ENCODE data around the gene RBMX.
A peak's percentile ranks its signal among the peaks of the same experiment; 100 is the strongest.

The RBMX gene

DNA sequence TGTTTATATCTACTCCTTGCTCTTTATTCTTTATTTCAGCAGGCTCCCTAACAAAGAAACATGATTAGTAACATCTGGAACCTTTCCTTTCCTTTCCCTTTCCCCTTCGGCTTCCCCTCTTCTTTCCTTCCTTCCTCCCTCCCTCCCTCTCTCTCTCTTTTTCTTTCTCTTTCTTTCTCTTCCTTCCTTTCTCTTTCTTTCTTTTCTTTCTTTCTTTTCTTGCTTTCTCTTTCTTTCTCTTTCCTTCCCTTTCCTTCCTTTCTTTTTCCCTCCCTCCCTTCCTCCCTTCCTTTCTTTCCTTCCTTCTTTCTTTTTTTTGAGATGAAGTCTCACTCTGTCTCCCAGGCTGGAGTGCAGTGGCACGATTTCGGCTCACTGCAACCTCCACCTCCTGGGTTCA, 30.7 kb upstream of the RBMX start:
- Histone ChIP-seq H3K4me2 (ENCODE audit: low read depth, low read length) (peak overlapping the region; percentile 79), H3K4me3 (ENCODE audit: low read length) (peak overlapping the region; percentile 45)

DNA sequence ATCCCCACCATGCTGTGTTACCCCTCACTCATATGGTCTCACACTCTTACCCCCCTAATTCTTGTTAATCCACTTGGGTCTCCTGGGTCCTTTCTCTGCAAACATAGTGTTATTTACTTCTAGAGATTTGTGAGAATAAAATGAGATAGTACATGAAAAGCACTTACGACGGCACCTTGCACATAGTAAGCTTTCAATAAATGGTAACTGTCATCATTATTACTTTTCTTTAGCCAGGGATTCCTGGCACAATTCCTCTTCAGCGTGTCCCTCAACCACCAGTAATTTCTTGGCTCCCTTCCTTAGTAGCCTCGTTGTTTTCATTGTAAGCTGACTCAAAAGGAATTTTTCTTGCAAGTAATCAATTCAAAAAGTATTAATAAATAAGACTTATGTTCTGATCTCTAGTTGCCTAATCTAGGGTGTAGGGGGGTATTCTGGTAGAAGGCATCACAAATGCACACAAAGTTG, 30.1 kb upstream of the RBMX start:
- no peaks in the 10 kb centered on the region for H3K36me3 ChIP-seq (replicated peaks; ENCODE audit: insufficient read depth, low read length)
- peak overlapping the region; percentile 37; the same call in 1 of the 2 replicates for H3K27ac ChIP-seq (ENCODE audit: low read length)
- no peak for TF ChIP-seq EZH2 (optimal IDR thresholded peaks at IDR 0.05; ENCODE audit: low read depth, low read length)
- TF ChIP-seq EZH2phosphoT487 (IDR thresholded peaks at IDR 0.05; ENCODE audit: low read length) = no peak
- TF ChIP-seq, protein P1, sequence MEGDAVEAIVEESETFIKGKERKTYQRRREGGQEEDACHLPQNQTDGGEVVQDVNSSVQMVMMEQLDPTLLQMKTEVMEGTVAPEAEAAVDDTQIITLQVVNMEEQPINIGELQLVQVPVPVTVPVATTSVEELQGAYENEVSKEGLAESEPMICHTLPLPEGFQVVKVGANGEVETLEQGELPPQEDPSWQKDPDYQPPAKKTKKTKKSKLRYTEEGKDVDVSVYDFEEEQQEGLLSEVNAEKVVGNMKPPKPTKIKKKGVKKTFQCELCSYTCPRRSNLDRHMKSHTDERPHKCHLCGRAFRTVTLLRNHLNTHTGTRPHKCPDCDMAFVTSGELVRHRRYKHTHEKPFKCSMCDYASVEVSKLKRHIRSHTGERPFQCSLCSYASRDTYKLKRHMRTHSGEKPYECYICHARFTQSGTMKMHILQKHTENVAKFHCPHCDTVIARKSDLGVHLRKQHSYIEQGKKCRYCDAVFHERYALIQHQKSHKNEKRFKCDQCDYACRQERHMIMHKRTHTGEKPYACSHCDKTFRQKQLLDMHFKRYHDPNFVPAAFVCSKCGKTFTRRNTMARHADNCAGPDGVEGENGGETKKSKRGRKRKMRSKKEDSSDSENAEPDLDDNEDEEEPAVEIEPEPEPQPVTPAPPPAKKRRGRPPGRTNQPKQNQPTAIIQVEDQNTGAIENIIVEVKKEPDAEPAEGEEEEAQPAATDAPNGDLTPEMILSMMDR (IDR thresholded peaks at IDR 0.05; ENCODE audit: low read length) = no peak
- peak overlapping the region; percentile 70 for H3K4me3 ChIP-seq (ENCODE audit: low read length)
- no peaks in the 10 kb centered on the region for H4K20me1 ChIP-seq (ENCODE audit: insufficient read depth, low read length)
- peaks cover 19% of the 10 kb centered on the region for H3F3A ChIP-seq (ENCODE audit: insufficient read depth, low read length)
- no peak overlapping the region for H3K9ac ChIP-seq (ENCODE audit: low read length)
- no peaks in the 10 kb centered on the region for H3K9me2 ChIP-seq (replicated peaks; ENCODE audit: insufficient read depth, low read length)
- peak overlapping the region; percentile 79; the same call in 1 of the 2 replicates for H3K4me2 ChIP-seq (ENCODE audit: low read depth, low read length)
- DNase-seq = no peak
- H3K27me3 ChIP-seq (replicated peaks; ENCODE audit: insufficient read depth, low read length) = no peaks in the 10 kb centered on the region
- H3K4me1 ChIP-seq (ENCODE audit: low read length) = 0 out of 2 replicates have a peak, but pooled peaks cover 13% of the 10 kb centered on the region
- no peaks in the 10 kb centered on the region for H3K9me3 ChIP-seq (replicated peaks; ENCODE audit: insufficient read depth, low read length)
- no peak overlapping the region for H2AFZ ChIP-seq (ENCODE audit: low read length)
- H3K79me2 ChIP-seq (ENCODE audit: low read length) = no peaks in the 10 kb centered on the region

More for the DNA sequence above, 30.7 kb upstream of the RBMX start:
- Histone ChIP-seq H3K79me2 (ENCODE audit: low read length) (no peaks in the 10 kb centered on the region), H2AFZ (ENCODE audit: low read length) (no peak overlapping the region), H3K9ac (ENCODE audit: low read length) (peak overlapping the region; percentile 10; the same call in 1 of the 2 replicates), H3K4me1 (ENCODE audit: low read length) (0 out of 2 replicates have a peak, but pooled peaks cover 13% of the 10 kb centered on the region), H3K36me3 (replicated peaks; ENCODE audit: insufficient read depth, low read length) (no peaks in the 10 kb centered on the region), H4K20me1 (ENCODE audit: insufficient read depth, low read length) (no peaks in the 10 kb centered on the region), H3K9me3 (replicated peaks; ENCODE audit: insufficient read depth, low read length) (no peaks in the 10 kb centered on the region), H3F3A (ENCODE audit: insufficient read depth, low read length) (peaks cover 19% of the 10 kb centered on the region), H3K9me2 (replicated peaks; ENCODE audit: insufficient read depth, low read length) (no peaks in the 10 kb centered on the region), H3K27ac (ENCODE audit: low read length) (peak overlapping the region; percentile 37; the same call in 1 of the 2 replicates), H3K27me3 (replicated peaks; ENCODE audit: insufficient read depth, low read length) (no peaks in the 10 kb centered on the region)
- no peak for DNase-seq
- TF ChIP-seq, protein P1 (IDR thresholded peaks at IDR 0.05; ENCODE audit: low read length) = no peak
- TF ChIP-seq EZH2phosphoT487 (IDR thresholded peaks at IDR 0.05; ENCODE audit: low read length) (no peak), EZH2 (optimal IDR thresholded peaks at IDR 0.05; ENCODE audit: low read depth, low read length) (no peak)

DNA sequence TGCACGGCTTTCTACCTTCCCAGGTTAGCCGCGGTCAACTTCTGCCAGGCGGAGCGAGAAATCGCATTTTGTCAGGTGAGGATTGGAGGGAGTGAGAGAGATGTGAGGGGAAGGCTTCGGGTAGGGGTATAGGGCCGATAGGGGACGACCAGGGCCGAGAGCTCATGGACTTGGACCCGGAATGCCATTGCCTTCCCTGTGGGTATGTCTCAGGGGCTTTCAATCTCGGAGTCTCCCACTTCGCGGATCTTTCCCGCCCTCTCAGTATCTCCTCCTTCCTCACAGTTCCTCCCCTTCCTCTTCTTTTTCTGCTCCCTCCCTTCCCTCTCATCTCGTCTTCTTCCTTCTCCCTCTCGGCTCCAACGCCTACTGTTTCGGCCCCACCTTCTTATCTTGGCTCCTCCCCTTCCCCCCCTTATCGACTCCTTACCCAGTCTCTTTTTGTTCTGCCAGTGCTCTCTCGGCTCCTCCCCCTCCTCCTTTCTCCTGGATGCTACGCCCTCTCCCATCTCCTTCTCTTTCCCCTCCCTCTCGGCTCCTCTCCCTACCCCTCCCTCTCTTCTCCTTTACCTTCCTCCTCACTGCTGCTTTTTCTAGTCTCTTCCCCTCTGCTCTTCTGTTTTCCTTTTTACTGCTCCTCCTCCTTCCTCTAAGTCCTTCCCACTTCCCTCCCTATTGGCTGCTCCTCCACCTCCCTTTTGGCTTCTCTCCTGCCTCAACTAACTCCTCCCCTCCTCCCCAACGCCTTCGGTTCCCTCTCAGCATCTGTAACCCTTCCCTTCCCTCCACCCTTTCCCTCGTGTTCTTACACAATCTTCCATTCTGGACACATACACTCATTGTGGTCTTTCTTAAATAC, 29.4 kb upstream of the RBMX start:
- Histone ChIP-seq H3K27ac (ENCODE audit: low read length) (peak overlapping the region; percentile 63; the same call in 1 of the 2 replicates), H3K9me3 (replicated peaks; ENCODE audit: insufficient read depth, low read length) (no peaks in the 10 kb centered on the region), H3K4me3 (ENCODE audit: low read length) (peak overlapping the region; percentile 70), H3K36me3 (replicated peaks; ENCODE audit: insufficient read depth, low read length) (no peaks in the 10 kb centered on the region), H3K9me2 (replicated peaks; ENCODE audit: insufficient read depth, low read length) (no peaks in the 10 kb centered on the region), H3K4me2 (ENCODE audit: low read depth, low read length) (peak overlapping the region; percentile 79), H3F3A (ENCODE audit: insufficient read depth, low read length) (peaks cover 19% of the 10 kb centered on the region), H3K27me3 (replicated peaks; ENCODE audit: insufficient read depth, low read length) (no peaks in the 10 kb centered on the region), H3K79me2 (ENCODE audit: low read length) (no peaks in the 10 kb centered on the region), H2AFZ (ENCODE audit: low read length) (peak overlapping the region; percentile 80), H3K4me1 (ENCODE audit: low read length) (0 out of 2 replicates have a peak, but pooled peaks cover 13% of the 10 kb centered on the region), H3K9ac (ENCODE audit: low read length) (peak overlapping the region; percentile 59), H4K20me1 (ENCODE audit: insufficient read depth, low read length) (no peaks in the 10 kb centered on the region)
- peak; percentile 52 for DNase-seq
- TF ChIP-seq, protein P1 (IDR thresholded peaks at IDR 0.05; ENCODE audit: low read length) = no peak
- no peak for TF ChIP-seq EZH2 (optimal IDR thresholded peaks at IDR 0.05; ENCODE audit: low read depth, low read length)
- TF ChIP-seq EZH2phosphoT487 (IDR thresholded peaks at IDR 0.05; ENCODE audit: low read length) = no peak
